ENCODE data around the gene SFMBT1. TPM values are rescaled to one million over a fixed set of nuclear protein-coding genes. Genes with fewer than 3 reads are reported as not detected.

Gene SFMBT1
- total RNA-seq, 1 experiment from 2014 or later, result 15.1 TPM

GRCh38 chr3:53079791-53080555, 34.1 kb upstream of the SFMBT1 start:
- H3K27ac ChIP-seq, result no peak overlapping the region
- DNase-seq (ENCODE audit: low read depth in 1 of 2, low spot score in 2 of 2), result no peak
- H3K36me3 ChIP-seq, result no peaks in the 10 kb centered on the region
- H3K27me3 ChIP-seq (replicated peaks), result no peaks in the 10 kb centered on the region
- H3K4me3 ChIP-seq, result no peak overlapping the region
- H3K9me3 ChIP-seq (replicated peaks), result no peaks in the 10 kb centered on the region
- no peaks in the 10 kb centered on the region for H3K4me1 ChIP-seq (replicated peaks)

DNA sequence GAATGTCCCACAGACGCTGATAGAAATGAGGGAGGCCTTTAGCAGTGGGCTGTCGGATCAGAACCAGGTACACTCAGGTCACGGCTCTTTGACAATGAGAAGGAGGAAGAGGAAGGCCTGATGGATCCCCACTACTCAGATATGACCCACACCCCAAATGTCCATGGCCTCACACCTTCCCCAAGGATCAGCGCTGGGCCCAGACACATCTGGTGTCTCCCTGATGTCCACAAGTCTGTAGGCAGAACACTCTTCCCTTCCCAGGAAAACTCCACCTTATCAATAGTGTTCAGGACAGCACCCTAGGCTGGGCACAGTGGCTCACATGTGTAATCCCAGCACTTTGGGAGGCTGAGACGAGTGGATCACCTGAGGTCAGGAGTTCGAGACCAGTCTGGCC, 33.3 kb upstream of the SFMBT1 start:
- H3K27ac ChIP-seq, result no peak overlapping the region
- no peak overlapping the region for H3K4me3 ChIP-seq
- no peaks in the 10 kb centered on the region for H3K27me3 ChIP-seq (replicated peaks)

GRCh38 chr3:53078656-53079055, 32.8 kb upstream of the SFMBT1 start:
- Histone ChIP-seq H3K27ac (no peak overlapping the region), H3K9me3 (replicated peaks) (no peaks in the 10 kb centered on the region), H3K4me1 (replicated peaks) (no peaks in the 10 kb centered on the region), H3K4me3 (no peak overlapping the region), H3K27me3 (replicated peaks) (no peaks in the 10 kb centered on the region), H3K36me3 (no peaks in the 10 kb centered on the region)
- no peak for DNase-seq (ENCODE audit: low read depth in 1 of 2, low spot score in 2 of 2)

More for the DNA sequence above, 33.3 kb upstream of the SFMBT1 start:
- no peaks in the 10 kb centered on the region for H3K9me3 ChIP-seq (replicated peaks)
- no peaks in the 10 kb centered on the region for H3K36me3 ChIP-seq
- no peaks in the 10 kb centered on the region for H3K4me1 ChIP-seq (replicated peaks)
- no peak for DNase-seq (ENCODE audit: low read depth in 1 of 2, low spot score in 2 of 2)

DNA sequence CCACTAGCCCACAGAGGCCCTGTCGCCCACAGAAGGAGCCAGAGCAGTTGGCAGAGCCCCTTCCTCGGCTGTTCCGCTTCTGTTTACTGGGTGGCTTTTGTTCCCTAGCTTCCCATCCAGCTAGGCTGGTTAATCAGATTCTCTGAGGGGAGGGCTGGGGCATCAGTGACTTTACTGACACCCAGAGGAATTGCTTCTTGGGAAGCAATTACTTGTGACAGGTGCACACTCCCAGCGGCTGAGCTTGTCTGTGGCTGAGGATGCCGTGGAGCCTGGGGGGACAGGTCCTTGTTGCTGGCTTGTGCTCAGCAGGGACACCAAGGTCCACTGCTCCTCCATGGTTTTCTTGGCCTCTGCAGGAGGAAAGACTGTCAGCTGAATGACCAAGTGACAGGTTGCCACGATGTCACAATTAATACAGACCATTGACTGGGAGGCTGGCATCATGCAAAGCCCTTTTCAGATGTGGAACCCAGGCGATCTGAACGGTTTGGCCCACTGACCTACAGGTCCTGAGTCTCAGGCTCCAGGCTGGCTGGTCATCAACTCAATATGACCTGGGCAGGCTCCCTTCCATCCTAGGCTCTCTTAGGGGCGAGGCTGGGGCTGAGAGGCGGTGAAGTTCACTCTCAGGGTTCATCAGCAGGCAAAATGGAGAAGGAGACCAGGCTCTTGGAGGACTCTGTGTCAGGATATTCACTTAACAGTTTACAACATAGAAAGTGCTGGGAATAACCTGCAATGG, 31.8 kb upstream of the SFMBT1 start:
- H3K9me3 ChIP-seq (replicated peaks), result no peaks in the 10 kb centered on the region
- no peak overlapping the region for H3K4me3 ChIP-seq
- H3K27me3 ChIP-seq (replicated peaks), result no peaks in the 10 kb centered on the region
- no peak for DNase-seq (ENCODE audit: low read depth in 1 of 2, low spot score in 2 of 2)
- no peaks in the 10 kb centered on the region for H3K36me3 ChIP-seq
- H3K27ac ChIP-seq, result no peak overlapping the region
- H3K4me1 ChIP-seq (replicated peaks), result peaks cover 4% of the 10 kb centered on the region

- Histone ChIP-seq H3K9me3 (replicated peaks) (no peaks in the 10 kb centered on the region), H3K4me1 (replicated peaks) (peaks cover 8% of the 10 kb centered on the region), H3K27me3 (replicated peaks) (no peaks in the 10 kb centered on the region), H3K4me3 (no peak overlapping the region), H3K27ac (no peak overlapping the region), H3K36me3 (no peaks in the 10 kb centered on the region)
- DNase-seq (ENCODE audit: low read depth in 1 of 2, low spot score in 2 of 2), result no peak
Measured at GRCh38 chr3:53075743-53076140, 29.9 kb upstream of the SFMBT1 start.

DNA sequence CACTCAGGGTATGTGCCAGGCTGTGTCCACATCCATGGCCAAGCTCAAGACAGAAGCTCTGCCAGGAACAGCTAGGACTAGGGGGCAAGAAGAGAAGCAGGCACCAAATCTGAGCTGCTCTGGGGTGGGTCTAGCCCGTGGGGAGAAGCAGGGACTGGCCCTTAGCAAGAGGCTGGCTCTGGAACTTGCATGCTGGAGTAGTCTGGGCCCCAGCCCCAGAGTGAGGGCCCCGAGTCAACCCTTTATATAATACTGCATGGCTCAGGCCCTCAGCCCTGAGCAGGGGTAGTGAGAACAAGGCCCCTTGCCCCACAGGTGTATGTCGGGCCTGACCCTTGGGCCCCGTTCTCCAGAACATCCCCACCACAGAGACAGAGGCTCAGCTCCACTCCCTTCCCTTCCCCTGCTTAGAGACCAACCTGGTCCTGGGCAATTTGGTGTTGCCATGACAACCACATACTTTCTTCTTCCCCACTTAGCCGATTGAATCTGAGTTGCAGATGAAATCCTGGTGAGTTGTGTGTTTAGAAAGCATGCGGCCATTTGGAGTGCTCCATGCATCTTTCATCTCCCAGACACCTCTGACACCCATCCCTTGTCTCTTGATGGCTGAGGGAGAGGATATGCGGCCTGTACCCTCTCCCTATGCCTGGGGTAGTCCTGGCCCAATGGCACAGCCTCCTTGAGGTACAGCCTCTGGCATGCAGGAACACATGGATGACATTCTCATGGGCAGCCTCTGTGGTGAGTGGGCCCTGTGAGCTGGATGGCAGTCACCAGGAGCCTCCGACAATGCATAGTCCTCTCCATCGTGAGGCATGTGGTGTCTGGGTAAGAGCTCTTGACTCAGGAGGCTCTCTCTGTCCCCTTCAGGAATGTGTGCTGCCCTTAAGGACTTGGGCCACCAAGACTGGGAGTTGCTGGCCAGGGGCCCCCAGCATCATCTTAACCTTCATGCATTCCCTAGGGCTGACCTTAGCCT, 29.2 kb upstream of the SFMBT1 start:
- DNase-seq (ENCODE audit: low read depth in 1 of 2, low spot score in 2 of 2), result no peak
- no peaks in the 10 kb centered on the region for H3K36me3 ChIP-seq
- no peak overlapping the region for H3K4me3 ChIP-seq
- H3K4me1 ChIP-seq (replicated peaks), result peaks cover 8% of the 10 kb centered on the region
- no peaks in the 10 kb centered on the region for H3K27me3 ChIP-seq (replicated peaks)
- no peak overlapping the region for H3K27ac ChIP-seq
- no peaks in the 10 kb centered on the region for H3K9me3 ChIP-seq (replicated peaks)

DNA sequence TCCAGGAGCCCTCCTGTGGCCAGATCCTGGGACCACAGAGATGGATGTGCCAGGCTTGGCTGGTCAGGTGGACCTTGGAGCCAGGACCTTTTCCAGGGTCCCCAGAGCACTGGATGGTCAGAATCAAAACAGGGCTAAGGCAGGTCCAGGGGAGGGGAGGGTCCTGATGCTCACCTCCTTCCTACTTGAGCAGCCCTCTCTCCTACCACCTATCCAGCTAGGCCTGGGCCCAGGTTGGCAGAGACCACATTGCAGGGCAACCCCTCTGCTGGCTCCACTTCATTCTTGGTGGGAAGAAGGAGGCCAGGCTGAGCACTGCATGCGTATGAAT, 28.5 kb upstream of the SFMBT1 start:
- DNase-seq (ENCODE audit: low read depth in 1 of 2, low spot score in 2 of 2), result no peak
- peaks cover 8% of the 10 kb centered on the region for H3K4me1 ChIP-seq (replicated peaks)
- H3K9me3 ChIP-seq (replicated peaks), result no peaks in the 10 kb centered on the region
- no peaks in the 10 kb centered on the region for H3K36me3 ChIP-seq
- H3K27me3 ChIP-seq (replicated peaks), result no peaks in the 10 kb centered on the region
- no peak overlapping the region for H3K4me3 ChIP-seq
- H3K27ac ChIP-seq, result no peak overlapping the region

DNA sequence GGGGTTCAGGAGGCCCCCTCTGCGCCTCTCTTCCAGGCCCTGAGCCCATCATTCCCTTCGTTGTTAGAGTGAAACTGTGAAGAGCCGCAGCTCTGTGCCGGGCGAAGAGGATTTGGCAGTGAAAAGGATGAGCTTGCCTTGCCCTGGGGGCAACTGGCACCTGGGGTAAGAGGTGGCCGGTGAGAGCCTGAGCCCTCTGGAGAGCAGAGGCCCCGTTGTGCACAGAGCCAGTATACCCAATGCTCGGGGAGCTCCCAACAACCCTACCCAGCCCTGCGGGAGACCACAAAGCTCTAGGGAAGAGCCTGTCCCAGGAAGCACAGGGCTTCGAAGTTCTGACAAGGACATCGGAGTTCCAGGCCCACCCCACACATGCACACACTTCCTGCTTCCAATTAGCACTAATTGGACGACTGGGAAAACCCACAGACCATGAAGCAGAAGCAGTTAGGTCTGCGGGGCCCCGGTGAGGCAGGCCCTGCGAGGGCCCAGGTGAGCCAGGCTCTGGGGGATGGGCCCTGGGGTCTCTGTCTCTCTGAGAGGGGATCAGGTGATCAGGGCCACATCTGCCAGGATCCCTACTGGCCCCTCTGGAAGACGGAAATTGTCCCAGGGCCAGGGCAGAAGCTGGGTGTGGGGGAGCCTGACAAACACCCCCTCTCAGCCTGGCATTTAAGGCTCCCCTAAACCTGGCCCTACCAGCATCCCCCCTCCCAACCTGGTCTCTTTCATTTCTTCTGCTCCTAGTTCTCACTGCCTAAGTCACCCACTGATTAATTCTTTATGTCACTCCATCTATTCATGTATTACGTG, 27.9 kb upstream of the SFMBT1 start:
- no peak overlapping the region for H3K4me3 ChIP-seq
- H3K27me3 ChIP-seq (replicated peaks), result no peaks in the 10 kb centered on the region
- no peaks in the 10 kb centered on the region for H3K9me3 ChIP-seq (replicated peaks)
- no peaks in the 10 kb centered on the region for H3K36me3 ChIP-seq
- DNase-seq (ENCODE audit: low read depth in 1 of 2, low spot score in 2 of 2), result no peak
- peaks cover 8% of the 10 kb centered on the region for H3K4me1 ChIP-seq (replicated peaks)
- no peak overlapping the region for H3K27ac ChIP-seq

- Histone ChIP-seq H3K4me1 (replicated peaks) (peaks cover 8% of the 10 kb centered on the region), H3K36me3 (no peaks in the 10 kb centered on the region), H3K4me3 (no peak overlapping the region), H3K27ac (no peak overlapping the region), H3K9me3 (replicated peaks) (no peaks in the 10 kb centered on the region), H3K27me3 (replicated peaks) (no peaks in the 10 kb centered on the region)
- peak; percentile 53 to 82 for DNase-seq (ENCODE audit: low read depth in 1 of 2, low spot score in 2 of 2)
Measured at GRCh38 chr3:53072653-53073552, 27.0 kb upstream of the SFMBT1 start.

GRCh38 chr3:53071882-53072431, 26.1 kb upstream of the SFMBT1 start:
- H3K27ac ChIP-seq, result no peak overlapping the region
- no peaks in the 10 kb centered on the region for H3K36me3 ChIP-seq
- DNase-seq (ENCODE audit: low read depth in 1 of 2, low spot score in 2 of 2), result no peak
- H3K4me1 ChIP-seq (replicated peaks), result peaks cover 8% of the 10 kb centered on the region
- no peaks in the 10 kb centered on the region for H3K9me3 ChIP-seq (replicated peaks)
- no peaks in the 10 kb centered on the region for H3K27me3 ChIP-seq (replicated peaks)
- no peak overlapping the region for H3K4me3 ChIP-seq

- no peaks in the 10 kb centered on the region for H3K27me3 ChIP-seq (replicated peaks)
- H3K9me3 ChIP-seq (replicated peaks), result no peaks in the 10 kb centered on the region
- no peak overlapping the region for H3K4me3 ChIP-seq
- no peak overlapping the region for H3K27ac ChIP-seq
- no peaks in the 10 kb centered on the region for H3K36me3 ChIP-seq
- H3K4me1 ChIP-seq (replicated peaks), result peaks cover 8% of the 10 kb centered on the region
- no peak for DNase-seq (ENCODE audit: low read depth in 1 of 2, low spot score in 2 of 2)
Measured at GRCh38 chr3:53069422-53070068, 23.7 kb upstream of the SFMBT1 start.

GRCh38 chr3:53068176-53068575, 22.3 kb upstream of the SFMBT1 start:
- Histone ChIP-seq H3K27ac (no peak overlapping the region), H3K27me3 (replicated peaks) (no peaks in the 10 kb centered on the region), H3K4me3 (no peak overlapping the region), H3K4me1 (replicated peaks) (peaks cover 8% of the 10 kb centered on the region), H3K36me3 (no peaks in the 10 kb centered on the region), H3K9me3 (replicated peaks) (no peaks in the 10 kb centered on the region)
- no peak for DNase-seq (ENCODE audit: low read depth in 1 of 2, low spot score in 2 of 2)

All from SJSA1 (cell line).